ENCODE results near the gene ANKRD12. TPM values are rescaled to one million over a fixed set of nuclear protein-coding genes. Genes with fewer than 3 reads are reported as not detected.

Gene ANKRD12
- total and polyA plus RNA-seq, 2 of the 4 experiments (the other 2 are of a cell fraction), result 2.6 to 12.9 TPM

GRCh38 chr18:9100796-9101195 lies 35.8 kb upstream of the ANKRD12 start:
- Histone ChIP-seq H2BK15ac (ENCODE audit: low read depth, low read length) (0 out of 3 replicates have a peak overlapping the region, but pooled peaks have one; percentile 39), H3K27ac (ENCODE audit: insufficient read depth, low read length) (no peak overlapping the region), H2BK120ac (ENCODE audit: low read depth, low read length) (peak overlapping the region; percentile 63; the same call in 1 of the 2 replicates), H2BK20ac (ENCODE audit: low read depth, low read length) (peak overlapping the region; percentile 52; the same call in 1 of the 2 replicates), H4K91ac (ENCODE audit: insufficient read depth, low read depth, low read length) (no peak overlapping the region), H3K79me1 (ENCODE audit: low read depth in 1 of 2, low read length in 2 of 2) (peaks cover 3 to 10% of the 10 kb centered on the region in 2 experiments; a peak in 2 of 4 replicates), H3K36me3 (ENCODE audit: control insufficient read depth, insufficient read depth, low read length) (peaks cover 2% of the 10 kb centered on the region; the same call in 1 of the 2 replicates), H3K4me1 (ENCODE audit: control insufficient read depth, insufficient read depth, low read length) (no peaks in the 10 kb centered on the region; the same call in 1 of the 2 replicates), H2AFZ (replicated peaks; ENCODE audit: low read length, poor library complexity) (no peak overlapping the region), H2AK9ac (replicated peaks; ENCODE audit: low read depth, low read length, poor library complexity) (no peak overlapping the region), H3K23ac (ENCODE audit: low read depth, low read length) (no peak overlapping the region), H4K20me1 (ENCODE audit: insufficient read depth, low read length) (peaks cover 25% of the 10 kb centered on the region; the same call in 1 of the 2 replicates), H3K9me1 (ENCODE audit: insufficient read depth, low read length) (no peaks in the 10 kb centered on the region), H3K56ac (ENCODE audit: extremely low read depth, insufficient read depth, low read length) (no peak overlapping the region), H3K9me3 (ENCODE audit: control insufficient read depth, insufficient read depth, low read length) (no peaks in the 10 kb centered on the region), H3K4me3 (ENCODE audit: insufficient read depth, low read depth, low read length) (no peak overlapping the region), H2BK5ac (ENCODE audit: low read depth, low read length, poor library complexity, severe bottlenecking) (peak overlapping the region; percentile 21), H3K9ac (ENCODE audit: low read depth, low read length) (no peak overlapping the region), H3K18ac (ENCODE audit: low read depth, low read length) (no peak overlapping the region), H3K27me3 (ENCODE audit: control insufficient read depth, insufficient read depth, low read length) (no peaks in the 10 kb centered on the region), H2AK5ac (ENCODE audit: low read depth, low read length) (no peak overlapping the region), H3K4ac (ENCODE audit: low read depth, low read length) (no peak overlapping the region; the same call in 1 of the 2 replicates), H4K5ac (ENCODE audit: low read depth, low read length) (no peak overlapping the region), H4K8ac (ENCODE audit: low read depth in 2 of 2, low read length in 2 of 2) (no peak overlapping the region), H3K4me2 (ENCODE audit: low read depth, low read length) (no peak overlapping the region), H3K14ac (replicated peaks; ENCODE audit: low read depth, low read length) (no peak overlapping the region)
- no TSS peak for BruUV-seq (replicated peaks)
- DNase-seq (no peak), ATAC-seq (ENCODE audit: low read depth) (no peak)
- ChIA-PET POLR2A (ENCODE audit: unreplicated experiment) (no interaction called here), CTCF (no interaction called here)
- in situ Hi-C loops (cut with MboI; ENCODE audit: low sequenced_read_pairs) (no loop called here), intact Hi-C loops (cut with micrococcal nuclease) (no loop called here), dilution Hi-C loops (cut with HindIII; ENCODE audit: low sequenced_read_pairs, unreplicated experiment) (no loop called here)
- WGBS, 2 experiments (ENCODE audit: extremely low coverage in 2 of 2, insufficient read length in 1 of 2), result no CpG with 5 or more reads among the region's 3 CpGs
- TF ChIP-seq, protein P1, sequence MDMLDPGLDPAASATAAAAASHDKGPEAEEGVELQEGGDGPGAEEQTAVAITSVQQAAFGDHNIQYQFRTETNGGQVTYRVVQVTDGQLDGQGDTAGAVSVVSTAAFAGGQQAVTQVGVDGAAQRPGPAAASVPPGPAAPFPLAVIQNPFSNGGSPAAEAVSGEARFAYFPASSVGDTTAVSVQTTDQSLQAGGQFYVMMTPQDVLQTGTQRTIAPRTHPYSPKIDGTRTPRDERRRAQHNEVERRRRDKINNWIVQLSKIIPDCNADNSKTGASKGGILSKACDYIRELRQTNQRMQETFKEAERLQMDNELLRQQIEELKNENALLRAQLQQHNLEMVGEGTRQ (IDR thresholded peaks at IDR 0.05; ENCODE audit: low read depth, low read length), result no peak
- TF ChIP-seq FOS (IDR thresholded peaks at IDR 0.05; ENCODE audit: low read depth, low read length) (no peak), RFX5 (IDR thresholded peaks at IDR 0.05; ENCODE audit: low read depth, low read length) (no peak), CHD1 (IDR thresholded peaks at IDR 0.05; ENCODE audit: low read depth, low read length) (no peak)
